GM19240 (cell line): ENCODE measurements around the gene SSBP4.
"Not testable (repeated sequence)": the region's sequence is repeated elsewhere in the genome, so short reads cannot be mapped to it uniquely, and the experiment has no call there.

Experiments used
- DNase-seq: peaks from one replicate; pipeline ENCODE4 v3.0.0; 2011; ENCODE audit warnings: low spot score; ENCODE audit not compliant: insufficient read length

SSBP4 gene

GRCh38 chr19:18393836-18394235 is 25.4 kb upstream of the SSBP4 start:
- no peak for DNase-seq

- no peak for DNase-seq
These were observed 22.5 kb upstream of the SSBP4 start for GRCh38 chr19:18396471-18397241.

GRCh38 chr19:18397242-18398202 is 21.7 kb upstream of the SSBP4 start, which contains the start of gene LRRC25:
Gene LRRC25 (minus strand): TSS chr19:18397622. CDS start chr19:18396963, 659 bp downstream.
- peak; percentile 51 for DNase-seq

DNA sequence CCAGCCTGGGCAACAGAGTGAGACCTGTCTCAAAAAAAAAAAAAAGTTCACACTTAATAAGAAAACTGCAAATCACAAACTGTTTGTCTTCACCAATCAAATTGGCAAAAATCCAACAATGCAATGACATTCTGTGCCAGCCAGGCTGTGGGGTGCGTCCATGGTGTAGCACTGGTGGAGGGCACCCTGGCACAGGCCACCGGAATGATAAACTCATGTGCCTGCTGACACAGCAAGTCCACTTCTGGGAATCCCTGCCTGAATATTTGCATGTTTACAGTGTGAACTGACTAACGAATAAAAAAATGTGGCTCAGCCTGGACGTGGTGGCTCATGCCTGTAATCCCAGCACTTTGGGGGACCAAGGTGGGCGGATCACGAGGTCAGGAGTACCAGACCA is 20.2 kb upstream of the SSBP4 start:
- no peak for DNase-seq

DNA sequence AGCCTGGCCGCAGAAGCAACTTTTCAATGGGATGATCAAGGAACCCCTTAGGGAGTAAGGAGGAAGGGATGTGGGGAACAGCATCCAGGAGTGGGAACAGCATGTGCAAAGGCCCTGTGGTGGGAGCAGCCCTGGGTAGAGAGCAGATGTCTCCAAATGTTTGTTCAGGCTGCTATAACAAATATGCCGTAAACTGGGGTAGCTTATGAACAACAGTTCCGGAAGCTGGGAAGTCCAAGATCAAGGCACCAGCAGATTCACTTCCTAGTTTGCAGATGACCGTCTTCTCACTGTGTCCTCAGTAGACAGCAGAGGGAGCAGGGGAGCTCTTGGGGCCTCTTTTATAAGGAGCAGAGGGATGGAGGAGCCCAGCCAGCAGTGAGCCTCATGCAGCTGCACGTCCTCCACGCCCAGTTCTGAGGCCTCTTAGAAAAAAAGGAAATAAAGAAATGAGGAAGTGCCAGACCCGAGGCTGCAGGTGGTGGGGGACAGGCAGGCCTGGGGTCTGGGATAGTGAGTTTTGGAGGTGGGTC is 17.6 kb upstream of the SSBP4 start:
- DNase-seq = no peak

DNA sequence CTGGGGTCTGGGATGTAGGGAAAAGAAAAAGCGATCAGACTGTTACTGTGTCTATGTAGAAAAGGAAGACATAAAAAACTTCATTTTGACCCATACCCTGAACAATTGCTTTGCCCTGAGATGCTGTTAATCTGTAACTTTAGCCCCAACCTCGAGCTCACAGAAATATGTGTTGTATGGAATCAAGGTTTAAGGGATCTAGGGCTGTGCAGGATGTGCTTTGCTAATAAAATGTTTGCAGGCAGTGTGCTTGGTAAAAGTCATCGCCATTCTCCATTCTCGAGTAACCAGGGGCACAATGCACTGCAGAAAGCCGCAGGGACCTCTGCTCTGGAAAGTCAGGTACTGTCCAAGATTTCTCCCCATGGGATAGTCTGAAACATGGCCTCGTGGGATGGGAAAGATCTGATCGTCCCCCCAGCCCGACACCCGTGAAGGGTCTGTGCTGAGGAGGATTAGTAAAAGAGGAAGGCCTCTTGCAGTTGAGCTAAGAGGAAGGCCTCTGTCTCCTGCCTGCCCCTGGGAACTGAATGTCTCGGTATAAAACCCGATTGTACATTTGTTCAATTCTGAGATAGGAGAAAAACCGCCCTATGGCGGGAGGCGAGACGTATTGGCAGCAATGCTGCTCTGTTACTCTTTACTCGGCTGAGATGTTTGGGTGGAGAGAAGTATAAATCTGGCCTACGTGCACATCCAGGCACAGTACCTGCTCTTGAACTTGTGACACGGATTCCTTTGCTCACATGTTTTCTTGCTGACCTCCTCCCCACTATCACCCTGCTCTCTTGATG is 16.5 kb upstream of the SSBP4 start:
- not testable (repeated sequence) for DNase-seq

GRCh38 chr19:18405754-18406153 is 13.4 kb upstream of the SSBP4 start:
- not testable (repeated sequence) for DNase-seq

GRCh38 chr19:18406749-18407148 is 12.4 kb upstream of the SSBP4 start:
- DNase-seq = no peak

- DNase-seq = no peak
These were observed 11.1 kb upstream of the SSBP4 start for GRCh38 chr19:18408053-18408476.

- no peak for DNase-seq
These were observed 6.5 kb upstream of the SSBP4 start for GRCh38 chr19:18412610-18413239.

DNA sequence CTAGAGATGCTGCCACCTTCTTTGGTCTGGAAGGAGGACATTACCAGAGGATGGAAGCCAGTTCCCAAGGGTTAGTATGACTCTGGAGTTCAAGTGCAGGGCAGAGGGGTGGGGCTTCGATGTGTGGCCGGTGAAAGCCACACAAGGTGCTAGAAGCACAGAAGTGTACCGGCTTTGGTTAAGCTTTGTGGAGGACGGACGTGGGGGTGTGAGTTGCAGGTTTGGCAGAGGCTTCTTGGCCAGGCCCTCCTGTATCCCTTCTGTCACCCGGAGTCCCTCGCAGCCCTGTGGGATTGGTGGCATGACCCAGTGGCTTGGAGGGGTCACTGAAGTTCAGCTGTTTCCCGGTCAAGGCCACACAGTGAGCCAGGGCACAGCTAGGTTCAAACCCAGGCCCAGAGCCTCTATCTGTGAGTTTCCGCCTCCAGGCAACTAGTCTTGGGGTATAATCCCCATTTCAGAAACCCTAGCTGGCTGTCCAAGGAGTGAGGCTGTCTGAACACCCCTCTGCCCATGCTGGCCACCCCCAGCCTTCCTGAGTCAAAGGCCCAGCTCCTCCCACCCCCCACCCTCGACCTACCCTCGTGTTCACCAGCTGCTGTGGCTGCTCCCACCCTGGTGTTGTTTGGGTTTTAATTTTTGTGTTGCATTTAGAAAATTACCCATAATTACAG is 4.6 kb upstream of the SSBP4 start:
- DNase-seq = no peak

DNA sequence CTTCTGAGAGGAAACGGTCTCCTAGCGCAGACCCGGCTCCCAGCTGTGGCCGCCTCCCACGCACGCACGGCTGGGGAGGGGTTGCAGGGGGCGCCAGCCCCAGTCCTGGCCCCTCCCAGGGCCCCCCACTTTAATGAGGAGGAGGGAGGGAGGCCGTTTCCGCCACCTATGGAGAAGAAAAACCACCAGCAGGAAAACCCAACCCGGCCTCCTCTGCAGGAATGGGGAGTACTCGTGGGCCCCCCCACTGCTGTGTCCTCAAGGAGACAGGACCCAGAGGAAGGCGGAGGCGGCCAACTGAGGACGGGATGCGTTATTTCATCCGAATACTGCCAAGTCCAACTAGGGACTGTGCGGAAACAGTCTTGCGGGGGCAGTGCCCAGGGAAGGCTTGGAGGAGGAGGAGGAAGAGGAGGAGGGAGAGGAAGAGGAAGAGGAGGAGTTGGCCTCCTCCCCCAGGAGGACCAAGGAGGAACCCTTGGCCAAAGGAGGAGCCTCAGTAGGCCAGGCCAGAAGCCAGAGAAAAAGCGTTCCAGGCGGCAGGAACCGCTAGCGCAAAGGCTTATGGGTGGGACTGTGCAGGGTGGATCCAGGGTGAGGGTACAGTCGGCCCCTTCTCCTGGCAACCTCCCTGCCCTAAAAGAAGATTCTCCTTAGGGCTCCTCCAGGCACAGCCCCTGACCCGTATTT is 3.9 kb upstream of the SSBP4 start:
- DNase-seq = no peak

DNA sequence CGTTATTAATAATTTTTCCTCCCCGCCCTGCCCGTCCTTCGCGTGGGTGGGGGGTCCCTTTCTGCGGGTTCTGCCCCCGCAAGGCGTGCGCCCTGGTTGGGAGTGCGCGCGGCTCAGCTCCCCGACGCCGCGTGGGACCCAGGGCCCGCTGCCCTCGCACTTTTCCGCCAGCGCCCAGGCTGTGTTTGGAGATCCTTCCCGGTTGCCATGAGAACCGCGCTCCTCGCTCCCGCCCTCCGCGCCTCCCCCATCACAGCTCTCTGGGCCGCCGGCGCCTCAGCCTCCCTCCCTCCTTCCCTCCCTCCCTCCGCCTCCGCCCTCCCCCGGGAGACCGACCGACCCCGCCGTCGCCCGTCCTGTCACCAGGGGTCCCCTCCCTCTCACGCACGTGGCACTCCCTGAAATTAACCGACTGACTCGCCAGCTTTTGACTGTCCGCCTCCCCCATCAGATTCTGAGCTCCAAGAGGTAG is 2.4 kb upstream of the SSBP4 start:
- DNase-seq = no peak

DNA sequence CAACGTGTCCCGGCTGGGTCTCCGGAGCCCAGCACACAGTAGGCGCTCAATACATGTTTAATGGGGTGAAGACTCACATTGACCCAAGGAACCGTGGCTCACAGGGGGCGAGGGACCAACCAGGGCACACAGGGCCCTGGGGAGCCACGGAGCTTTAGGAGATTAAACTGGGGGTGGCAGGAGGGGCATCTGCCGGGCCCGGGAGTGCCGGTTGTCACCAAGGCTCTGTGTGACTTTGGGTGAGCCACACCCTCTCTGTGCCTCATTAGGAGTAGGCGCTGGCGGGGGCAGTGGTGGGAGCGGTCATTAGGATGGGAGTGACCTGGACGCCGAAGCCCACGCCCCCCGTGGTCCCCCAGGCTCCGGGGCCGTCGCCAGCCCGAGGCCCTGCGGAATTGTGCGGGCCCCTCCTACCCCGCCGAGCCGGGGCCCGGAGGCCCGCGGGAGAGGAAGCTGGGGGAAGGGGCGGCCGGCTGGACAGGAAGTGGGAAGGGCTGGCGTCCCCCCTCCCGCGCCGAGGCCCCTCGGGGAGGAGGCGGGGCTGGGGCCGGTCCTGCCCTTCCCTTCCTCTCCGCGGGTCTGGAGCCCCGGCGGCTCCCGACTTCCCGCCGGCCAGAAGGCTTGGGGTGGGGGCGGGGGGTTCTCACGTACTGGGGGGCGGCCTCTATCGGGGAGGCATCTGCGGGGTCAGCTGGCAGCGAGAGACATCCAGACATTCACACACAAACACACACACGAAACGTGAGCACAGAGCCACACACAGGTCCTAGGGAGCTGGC is 1.8 kb upstream of the SSBP4 start:
- no peak for DNase-seq

DNA sequence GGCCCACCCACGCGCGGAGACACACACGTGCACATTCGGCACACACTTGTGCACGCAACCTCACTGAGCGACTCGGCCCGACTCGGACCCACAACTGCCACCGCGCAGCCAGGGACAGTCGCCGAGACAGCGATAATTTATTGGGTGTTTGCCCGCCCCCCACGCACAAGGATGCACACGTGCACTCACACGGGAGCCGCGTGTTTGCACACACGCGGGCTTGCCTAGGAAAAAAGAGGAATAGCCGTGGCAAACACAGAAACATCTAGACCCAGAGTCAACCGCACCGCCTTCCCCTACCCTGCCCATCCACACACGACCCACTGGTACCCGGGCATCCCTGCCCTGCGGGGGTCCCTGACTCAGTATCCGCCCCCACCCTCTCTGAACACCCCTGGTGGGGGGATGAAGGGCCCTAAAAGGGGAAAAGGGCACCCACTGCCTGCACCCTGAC is 1.1 kb upstream of the SSBP4 start:
- no peak for DNase-seq

- DNase-seq = no peak
These were observed 559 bp upstream of the SSBP4 start for GRCh38 chr19:18418483-18419194.

GRCh38 chr19:18419699-18420460 is 682 bp downstream of the SSBP4 start:
- no peak for DNase-seq
